OCI-LY7 (cell line): ENCODE data around the gene TBX4.

Experiments
- CTCF ChIP-seq: fragments of 200-600 bp; sonication (generic); conservative IDR thresholded peaks from 2 replicates; pipeline ENCODE4 v1.5.1; 2014; ENCODE audit warnings: mild to moderate bottlenecking, antibody characterized with exemption, low read length, moderate library complexity, mixed read lengths
- EZH2phosphoT487 ChIP-seq: fragments of 200-600 bp; sonication (generic); IDR thresholded peaks from 2 replicates; pipeline ENCODE4 v1.6.1; 2018; ENCODE audit warnings: low read depth, borderline replicate concordance, mild to moderate bottlenecking, mixed run types, antibody characterized with exemption, low read length, moderate library complexity, mixed read lengths

DNA sequence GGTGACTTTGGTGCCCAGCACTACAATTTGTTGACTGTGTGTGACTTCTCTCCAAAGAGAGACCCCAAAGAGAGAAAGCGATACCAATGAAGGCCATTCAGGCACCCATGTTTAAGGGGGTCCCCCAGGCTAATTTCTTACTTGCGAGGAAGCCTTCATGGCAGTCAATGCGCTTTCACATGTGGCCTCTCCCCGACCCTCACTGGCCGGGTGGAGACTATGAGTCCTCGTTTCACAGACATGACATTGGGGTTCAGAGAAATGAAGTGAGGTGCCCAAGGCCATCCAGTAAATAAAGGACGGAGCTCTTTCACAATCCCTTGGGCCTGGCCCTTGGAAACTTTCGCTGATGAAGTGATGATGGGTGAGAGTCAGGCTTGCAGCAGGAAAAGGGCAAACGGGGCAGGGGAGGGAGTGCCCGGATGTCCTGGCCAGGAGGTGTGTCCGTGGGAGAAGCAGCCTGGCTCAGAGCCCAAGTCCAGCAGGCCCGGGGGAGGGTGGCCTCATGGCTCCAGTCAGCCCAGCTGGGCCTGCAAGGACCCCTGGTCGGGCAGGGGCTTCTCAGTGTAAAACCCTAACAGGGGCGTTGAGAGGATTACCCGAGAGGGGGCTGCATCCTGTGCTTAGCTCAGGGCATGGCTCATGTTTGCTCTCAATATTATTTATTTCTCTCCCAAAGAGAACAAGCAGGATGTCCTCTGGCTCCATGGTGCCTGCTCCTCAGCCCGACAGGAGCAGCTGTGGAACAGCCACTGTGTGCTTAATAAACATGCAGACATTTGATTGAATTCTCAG lies 37.9 kb upstream of the TBX4 start:
- TF ChIP-seq CTCF (no peak), EZH2phosphoT487 (no peak)
